ENCODE measurements around the gene HELB. TPM values are rescaled to one million over a fixed set of nuclear protein-coding genes. Genes with fewer than 3 reads are reported as not detected.

HELB gene
- total RNA-seq, 1 experiment from 2014 or later, result 10.7 TPM

DNA sequence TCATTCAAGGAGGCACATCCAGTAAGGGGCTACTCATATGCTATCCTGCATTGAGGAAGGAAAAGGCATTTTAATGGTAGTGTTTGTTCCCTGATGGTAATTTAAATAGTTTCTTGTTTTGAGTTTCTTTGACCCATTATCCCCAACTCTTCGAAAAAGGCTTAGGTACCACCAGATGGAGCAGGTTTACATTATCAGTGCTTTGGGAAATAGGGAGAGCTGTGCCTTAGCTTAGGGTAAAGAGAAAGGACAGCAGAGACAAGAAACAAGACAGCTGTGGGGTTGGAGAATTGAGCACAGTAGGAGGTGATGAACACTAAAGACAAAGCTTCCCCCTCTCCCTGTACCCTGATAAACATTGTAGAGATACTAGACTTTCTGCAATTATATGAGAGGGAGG is 29.1 kb upstream of the HELB start:
- Histone ChIP-seq H3K23ac (ENCODE audit: insufficient read length, low read depth, low read length) (no peak overlapping the region), H3K4me1 (ENCODE audit: insufficient read depth, low read length) (peaks cover 3% of the 10 kb centered on the region; the same call in 1 of the 2 replicates), H3K23me2 (ENCODE audit: insufficient read length, low read depth, low read length, poor library complexity, severe bottlenecking) (no peaks in the 10 kb centered on the region), H3K4me2 (ENCODE audit: insufficient read depth, insufficient read length, low read length) (no peak overlapping the region), H2BK120ac (ENCODE audit: low read depth, low read length, poor library complexity, severe bottlenecking) (no peak overlapping the region), H3K79me1 (ENCODE audit: insufficient read depth, low read depth, low read length, poor library complexity, severe bottlenecking) (no peaks in the 10 kb centered on the region), H3K9me3 (ENCODE audit: control insufficient read depth, low read depth, low read length) (no peaks in the 10 kb centered on the region), H2AK5ac (ENCODE audit: insufficient read length, low read length) (no peak overlapping the region), H2BK20ac (ENCODE audit: low read depth, low read length, poor library complexity, severe bottlenecking) (no peak overlapping the region), H3K4ac (ENCODE audit: low read depth, low read length) (no peak overlapping the region), H3T11ph (ENCODE audit: low read length) (no peak overlapping the region), H3K27ac (ENCODE audit: insufficient read length, low read depth, low read length) (peak overlapping the region; percentile 59), H4K5ac (ENCODE audit: insufficient read length, low read depth, low read length) (no peak overlapping the region), H3K27me3 (ENCODE audit: insufficient read depth, low read length) (no peaks in the 10 kb centered on the region), H2BK12ac (ENCODE audit: insufficient read length, low read depth, low read length) (no peak overlapping the region), H2BK5ac (ENCODE audit: insufficient read length, low read length) (no peak overlapping the region), H2BK15ac (ENCODE audit: low read depth, low read length) (no peak overlapping the region), H3K9ac (ENCODE audit: extremely low read depth, insufficient read length, low read length) (no peak overlapping the region), H3K79me2 (ENCODE audit: insufficient read depth, low read length) (no peaks in the 10 kb centered on the region), H3K14ac (ENCODE audit: insufficient read depth, low read length) (no peak overlapping the region), H4K91ac (ENCODE audit: insufficient read length, low read depth, low read length) (no peak overlapping the region), H3K56ac (ENCODE audit: insufficient read length, low read depth, low read length) (no peak overlapping the region), H4K20me1 (ENCODE audit: control insufficient read depth, insufficient read depth, insufficient read length) (no peaks in the 10 kb centered on the region), H2AFZ (ENCODE audit: low read length) (no peak overlapping the region), H4K8ac (replicated peaks; ENCODE audit: insufficient read length, low read depth, low read length) (no peak overlapping the region), H3K18ac (ENCODE audit: insufficient read length, low read depth, low read length) (no peak overlapping the region)
- Mint-ChIP-seq H3K9me3 (peaks cover 0 to 3% of the 10 kb centered on the region in 2 experiments; a peak in 2 of 5 replicates), H3K27me3 (ENCODE audit: low read depth) (no peaks in the 10 kb centered on the region), H3K36me3 (ENCODE audit: insufficient read depth in 1 of 3, low read depth in 3 of 3) (no peaks in the 10 kb centered on the region), H3K27ac (peak overlapping the region in 2 of 3 experiments; percentile 41 to 54; a peak in 3 of 7 replicates), H3K4me3 (no peak overlapping the region), H3K4me1 (peaks cover 13 to 15% of the 10 kb centered on the region in 2 experiments)
- TF ChIP-seq, protein P1, sequence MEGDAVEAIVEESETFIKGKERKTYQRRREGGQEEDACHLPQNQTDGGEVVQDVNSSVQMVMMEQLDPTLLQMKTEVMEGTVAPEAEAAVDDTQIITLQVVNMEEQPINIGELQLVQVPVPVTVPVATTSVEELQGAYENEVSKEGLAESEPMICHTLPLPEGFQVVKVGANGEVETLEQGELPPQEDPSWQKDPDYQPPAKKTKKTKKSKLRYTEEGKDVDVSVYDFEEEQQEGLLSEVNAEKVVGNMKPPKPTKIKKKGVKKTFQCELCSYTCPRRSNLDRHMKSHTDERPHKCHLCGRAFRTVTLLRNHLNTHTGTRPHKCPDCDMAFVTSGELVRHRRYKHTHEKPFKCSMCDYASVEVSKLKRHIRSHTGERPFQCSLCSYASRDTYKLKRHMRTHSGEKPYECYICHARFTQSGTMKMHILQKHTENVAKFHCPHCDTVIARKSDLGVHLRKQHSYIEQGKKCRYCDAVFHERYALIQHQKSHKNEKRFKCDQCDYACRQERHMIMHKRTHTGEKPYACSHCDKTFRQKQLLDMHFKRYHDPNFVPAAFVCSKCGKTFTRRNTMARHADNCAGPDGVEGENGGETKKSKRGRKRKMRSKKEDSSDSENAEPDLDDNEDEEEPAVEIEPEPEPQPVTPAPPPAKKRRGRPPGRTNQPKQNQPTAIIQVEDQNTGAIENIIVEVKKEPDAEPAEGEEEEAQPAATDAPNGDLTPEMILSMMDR (conservative IDR thresholded peaks at IDR 0.05), result no peak; the same call in 2 of the 3 replicates
- no CpG with 5 or more reads among the region's 1 CpG for WGBS (ENCODE audit: extremely low coverage, insufficient read length, low lambda C conversion rate)
- no peak for DNase-seq

All from H9 (cell line).